IMR-90 (cell line): ENCODE measurements around the gene C9orf78. TPM values are rescaled to one million over a fixed set of nuclear protein-coding genes. Genes with fewer than 3 reads are reported as not detected.
A peak's percentile ranks its signal among the peaks of the same experiment; 100 is the strongest.

Experiments
- ATAC-seq: fragments of 200-7000 bp; cut with Tn5 transposase; 2 replicates; pipeline ENCODE4 v1.9.1; 2020; ENCODE audit warnings: low read depth, mild to moderate bottlenecking, moderate library complexity
- BruUV-seq: library from RNA; stranded (reverse); fragments of 400-500 nt; replicated peaks from 2 replicates; lab custom pipeline; 2021; lab: Mats Ljungman, UMichigan
- CTCF ChIA-PET: fragments of 300-600 bp; formaldehyde crosslinking; extraction: SDS; loops from one replicate; lab custom pipeline; 2021; ENCODE audit warnings: antibody characterized with exemption; lab: Yijun Ruan, JAX
- POLR2A ChIA-PET: fragments of 300-600 bp; sonication (Branson Sonifier 250); formaldehyde crosslinking; loops from one replicate; lab custom pipeline; 2022; ENCODE audit warnings: antibody characterized with exemption; ENCODE audit not compliant: unreplicated experiment; lab: Charles Lee
- DNase-seq: peaks from one replicate; pipeline ENCODE4 v3.0.0; 2013
- H2AFZ ChIP-seq: replicated peaks from 2 replicates; pipeline ENCODE3; 2013; ENCODE audit warnings: low read length, mild to moderate bottlenecking; ENCODE audit not compliant: poor library complexity
- H2AK5ac ChIP-seq: 2 replicates; pipeline ENCODE4 v1.6.1; 2013; ENCODE audit warnings: low read depth, low read length, inconsistent platforms
- H2AK9ac ChIP-seq: replicated peaks from 2 replicates; pipeline ENCODE3; 2013; ENCODE audit warnings: mild to moderate bottlenecking, low read depth, low read length, moderate library complexity; ENCODE audit not compliant: poor library complexity
- H2BK120ac ChIP-seq: 2 replicates; pipeline ENCODE4 v1.6.1; 2013; ENCODE audit warnings: low read depth, low read length, inconsistent platforms
- H2BK15ac ChIP-seq: 3 replicates; pipeline ENCODE4 v1.6.1; 2013; ENCODE audit warnings: low read depth, low read length, inconsistent platforms
- H2BK20ac ChIP-seq: 2 replicates; pipeline ENCODE4 v1.6.1; 2013; ENCODE audit warnings: low read depth, mild to moderate bottlenecking, inconsistent platforms, low read length, moderate library complexity
- H2BK5ac ChIP-seq: 2 replicates; pipeline ENCODE4 v1.6.1; 2013; ENCODE audit warnings: mild to moderate bottlenecking, low read depth, low read length, inconsistent platforms; ENCODE audit not compliant: poor library complexity, severe bottlenecking
- H3K14ac ChIP-seq: replicated peaks from 2 replicates; pipeline ENCODE4 v1.6.1; 2013; ENCODE audit warnings: low read depth, low read length, inconsistent platforms
- H3K18ac ChIP-seq: 2 replicates; pipeline ENCODE4 v1.6.1; 2013; ENCODE audit warnings: low read depth, low read length, control low read depth
- H3K23ac ChIP-seq: 2 replicates; pipeline ENCODE4 v1.6.1; 2013; ENCODE audit warnings: low read depth, low read length, inconsistent platforms
- H3K27ac ChIP-seq: 2 replicates; pipeline ENCODE4 v1.5.1; 2013; ENCODE audit warnings: mild to moderate bottlenecking, control low read depth, low read length; ENCODE audit not compliant: insufficient read depth
- H3K27me3 ChIP-seq: 2 replicates; pipeline ENCODE4 v1.6.1; 2013; ENCODE audit warnings: low read length; ENCODE audit not compliant: control insufficient read depth, insufficient read depth
- H3K36me3 ChIP-seq: 2 replicates; pipeline ENCODE4 v1.6.1; 2013; ENCODE audit warnings: low read length, mixed read lengths; ENCODE audit not compliant: control insufficient read depth, insufficient read depth
- H3K4ac ChIP-seq: 2 replicates; pipeline ENCODE4 v1.6.1; 2013; ENCODE audit warnings: low read depth, low read length, inconsistent platforms
- H3K4me1 ChIP-seq: 2 replicates; pipeline ENCODE4 v1.6.1; 2013; ENCODE audit warnings: low read length, mixed read lengths; ENCODE audit not compliant: control insufficient read depth, insufficient read depth
- H3K4me2 ChIP-seq: 2 replicates; pipeline ENCODE4 v1.6.1; 2013; ENCODE audit warnings: low read depth, mild to moderate bottlenecking, control low read depth, low read length, moderate library complexity
- H3K4me3 ChIP-seq: 2 replicates; pipeline ENCODE4 v1.5.1; 2013; ENCODE audit warnings: low read depth, mild to moderate bottlenecking, control low read depth, low read length, moderate library complexity; ENCODE audit not compliant: insufficient read depth
- H3K56ac ChIP-seq: 2 replicates; pipeline ENCODE4 v1.6.1; 2013; ENCODE audit warnings: low read length, inconsistent platforms; ENCODE audit not compliant: insufficient read depth; ENCODE audit errors: extremely low read depth
- H3K79me1 ChIP-seq, 2 experiments: 2 replicates each; pipeline ENCODE4 v1.6.1; 2013; ENCODE audit warnings: low read length in 2 of 2, inconsistent platforms in 1 of 2, low read depth in 1 of 2
- H3K9ac ChIP-seq: 2 replicates; pipeline ENCODE4 v1.6.1; 2013; ENCODE audit warnings: low read depth, low read length, control low read depth
- H3K9me1 ChIP-seq: 2 replicates; pipeline ENCODE4 v1.6.1; 2013; ENCODE audit warnings: low read length, inconsistent platforms; ENCODE audit not compliant: insufficient read depth
- H3K9me3 ChIP-seq: 2 replicates; pipeline ENCODE4 v1.6.1; 2013; ENCODE audit warnings: low read length; ENCODE audit not compliant: control insufficient read depth, insufficient read depth
- H4K20me1 ChIP-seq: 2 replicates; pipeline ENCODE4 v1.6.1; 2013; ENCODE audit warnings: low read length, inconsistent platforms; ENCODE audit not compliant: insufficient read depth
- H4K5ac ChIP-seq: 2 replicates; pipeline ENCODE4 v1.6.1; 2013; ENCODE audit warnings: mild to moderate bottlenecking, low read depth, low read length, control low read depth
- H4K8ac ChIP-seq, 2 experiments: 2 replicates each; pipeline ENCODE4 v1.6.1; 2013; ENCODE audit warnings: low read depth in 2 of 2, low read length in 2 of 2, control low read depth in 1 of 2, inconsistent platforms in 1 of 2
- H4K91ac ChIP-seq: 2 replicates; pipeline ENCODE4 v1.6.1; 2013; ENCODE audit warnings: low read depth, low read length, inconsistent platforms; ENCODE audit not compliant: insufficient read depth
- CTCF ChIP-seq: conservative IDR thresholded peaks from 2 replicates; pipeline ENCODE4 v1.5.1; 2012; ENCODE audit warnings: mild to moderate bottlenecking, low read depth, low read length, improper control_type of control experiment
- RAD21 ChIP-seq: IDR thresholded peaks from 2 replicates; pipeline ENCODE4 v1.6.1; 2012; ENCODE audit warnings: low read length, improper control_type of control experiment
- WGBS, 2 experiments: methylation state at CpG; one replicate each; pipeline versions ENCODE4 v1.1.5 to v1.1.7; 2013; ENCODE audit warnings: missing lambda C conversion rate in 2 of 2; ENCODE audit not compliant: insufficient read length in 1 of 2; ENCODE audit errors: extremely low coverage in 2 of 2; 5-methylcytosine and 5-hydroxymethylcytosine counted together
- dilution Hi-C: fragments of 300-500 bp; cut with HindIII; formaldehyde crosslinking; loops from one replicate; pipeline ENCODE4 v1.14.3; 2018; ENCODE audit warnings: low sequenced_read_pairs; ENCODE audit not compliant: unreplicated experiment
- in situ Hi-C: fragments of 300-500 bp; cut with MboI; formaldehyde crosslinking; loops from 3 replicates; pipeline ENCODE4 v1.14.3; 2019; ENCODE audit warnings: low sequenced_read_pairs, inconsistent platforms, mixed read lengths
- intact Hi-C: fragments of 100-400 bp; cut with micrococcal nuclease; formaldehyde crosslinking; loops from 2 replicates; pipeline ENCODE4 v1.10.0; 2022
- polyA plus RNA-seq, 3 experiments: library from polyadenylated mRNA; depleted of rRNA; stranded (reverse); fragments of >200 nt; gene quantifications; 2 replicates each; pipeline ENCODE4 v1.2.3, GENCODE V29; 2012; ENCODE audit warnings: low replicate concordance in 1 of 3
- total RNA-seq: library from RNA; depleted of rRNA; stranded (reverse); fragments of >200 nt; gene quantifications from 2 replicates; pipeline ENCODE4 v1.2.3, GENCODE V29; 2012

C9orf78 gene
- total and polyA plus RNA-seq, 2 of the 4 experiments (the other 2 are of a cell fraction), result 29.8 to 46.0 TPM

DNA sequence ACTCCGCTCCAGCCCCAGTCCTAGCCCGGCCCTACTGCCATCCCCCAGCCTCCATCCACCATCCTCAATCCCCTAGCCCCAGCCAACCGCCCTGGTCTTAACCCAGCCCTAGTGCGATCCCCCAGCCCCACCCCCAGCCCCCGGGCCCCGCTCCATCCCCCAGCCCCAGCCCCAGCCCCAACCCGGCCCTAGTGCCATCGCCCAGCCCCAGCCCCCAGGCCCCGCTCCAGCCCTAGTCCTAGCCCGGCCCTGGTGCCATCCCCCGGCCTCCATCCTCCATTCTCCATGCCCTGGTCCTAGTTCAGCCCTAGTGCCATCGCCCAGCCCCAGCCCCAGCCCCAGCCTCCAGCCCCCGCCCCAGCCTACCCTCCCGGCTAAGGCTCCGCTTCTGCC lies 11.5 kb downstream of the C9orf78 start:
- whole genome bisulfite sequencing, 2 experiments, result no CpG with 5 or more reads among the region's 15 CpGs
- Histone ChIP-seq H3K9ac (peak overlapping the region; percentile 75), H4K8ac (peak overlapping the region in 1 of 2 experiments; percentile 79; a peak in 2 of 4 replicates), H4K5ac (no peak overlapping the region; the same call in 1 of the 2 replicates), H3K4me1 (peaks cover 2% of the 10 kb centered on the region; the same call in 1 of the 2 replicates), H3K27ac (peak overlapping the region; percentile 90), H3K23ac (no peak overlapping the region), H2AK9ac (peak overlapping the region; percentile 63), H3K9me3 (no peaks in the 10 kb centered on the region), H3K36me3 (peaks cover 30% of the 10 kb centered on the region), H3K79me1 (peaks cover 18 to 36% of the 10 kb centered on the region in 2 experiments), H3K4ac (peak overlapping the region; percentile 59; the same call in 1 of the 2 replicates), H3K14ac (peak overlapping the region; percentile 71; the same call in 1 of the 2 replicates), H2BK5ac (peak overlapping the region; percentile 55), H2BK15ac (no peak overlapping the region), H2AK5ac (0 out of 2 replicates have a peak overlapping the region, but pooled peaks have one; percentile 55), H3K56ac (peak overlapping the region; percentile 46; the same call in 1 of the 2 replicates), H4K20me1 (peaks cover 15% of the 10 kb centered on the region; the same call in 1 of the 2 replicates), H3K18ac (no peak overlapping the region; the same call in 1 of the 2 replicates), H2BK20ac (no peak overlapping the region), H2BK120ac (no peak overlapping the region), H2AFZ (peak overlapping the region; percentile 92), H3K4me3 (peak overlapping the region; percentile 85), H4K91ac (peak overlapping the region; percentile 74; the same call in 1 of the 2 replicates), H3K27me3 (no peaks in the 10 kb centered on the region), H3K4me2 (no peak overlapping the region), H3K9me1 (peaks cover 6% of the 10 kb centered on the region; the same call in 1 of the 2 replicates)
- ATAC-seq (peak; percentile 56), DNase-seq (no peak)
- TF ChIP-seq RAD21 (no peak), CTCF (no peak)
- in situ Hi-C loops, result no loop called here
- ChIA-PET CTCF (no interaction called here), POLR2A (no interaction called here)
- dilution Hi-C loops, result no loop called here
- BruUV-seq, result no TSS peak
- intact Hi-C loops, result no loop called here
